ENCODE results near the gene COG5. TPM values are rescaled to one million over a fixed set of nuclear protein-coding genes. Genes with fewer than 3 reads are reported as not detected.
A peak's percentile ranks its signal among the peaks of the same experiment; 100 is the strongest.

Gene COG5
- total and polyA plus RNA-seq, 9 of the 15 experiments (the other 6 are each of a cell fraction or from before 2014, with no cell fraction given), result 15.3 to 75.1 (median 56.4) TPM

GRCh38 chr7:107302250-107302847 lies 261.4 kb downstream of the COG5 start:
- no peaks in the 10 kb centered on the region for H3K9me3 ChIP-seq (replicated peaks; ENCODE audit: control insufficient read depth, insufficient read depth, low read depth, low read length)
- H3K4me3 ChIP-seq, result no peak overlapping the region
- no peaks in the 10 kb centered on the region for H3K4me1 ChIP-seq (replicated peaks in 1 of 2; ENCODE audit: control insufficient read depth in 2 of 2, insufficient read depth in 2 of 2, low read length in 2 of 2)
- no peak overlapping the region for H3K9ac ChIP-seq (ENCODE audit: insufficient read depth in 1 of 2, low read depth in 2 of 2, low read length in 2 of 2)
- H3K27ac ChIP-seq (ENCODE audit: extremely low read depth, low read depth, low read length), result no peak overlapping the region
- in situ Hi-C loops (cut with MboI) (no loop called here), intact Hi-C loops (cut with micrococcal nuclease) (no loop called here)
- POLR2A ChIA-PET, result interaction anchor here (0.6 to 1.2 kb wide), 5 partner anchors 12 to 134 kb away, joined by 3 to 4 read pairs (median 4); partner anchors contain the start of gene HBP1
- no peak overlapping the region for H3K4me2 ChIP-seq (ENCODE audit: insufficient read depth, low read length)
- TF ChIP-seq C11orf30 (IDR thresholded peaks at IDR 0.05; ENCODE audit: low read depth) (peak; percentile 8; the same call in 1 of the 2 replicates), MEIS2 (IDR thresholded peaks at IDR 0.05; ENCODE audit: partially characterized antibody) (peak; percentile 59), NCOA1 (IDR thresholded peaks at IDR 0.05; ENCODE audit: low read depth) (no peak), DEAF1 (CRISPR knock-in tag; IDR thresholded peaks at IDR 0.05) (no peak), KAT7 (CRISPR knock-in tag; IDR thresholded peaks at IDR 0.05; ENCODE audit: borderline replicate concordance) (no peak)
- TF ChIP-seq, protein P1, sequence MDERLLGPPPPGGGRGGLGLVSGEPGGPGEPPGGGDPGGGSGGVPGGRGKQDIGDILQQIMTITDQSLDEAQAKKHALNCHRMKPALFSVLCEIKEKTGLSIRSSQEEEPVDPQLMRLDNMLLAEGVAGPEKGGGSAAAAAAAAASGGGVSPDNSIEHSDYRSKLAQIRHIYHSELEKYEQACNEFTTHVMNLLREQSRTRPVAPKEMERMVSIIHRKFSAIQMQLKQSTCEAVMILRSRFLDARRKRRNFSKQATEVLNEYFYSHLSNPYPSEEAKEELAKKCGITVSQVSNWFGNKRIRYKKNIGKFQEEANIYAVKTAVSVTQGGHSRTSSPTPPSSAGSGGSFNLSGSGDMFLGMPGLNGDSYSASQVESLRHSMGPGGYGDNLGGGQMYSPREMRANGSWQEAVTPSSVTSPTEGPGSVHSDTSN (CRISPR knock-in tag; IDR thresholded peaks at IDR 0.05; ENCODE audit: low read depth), result no peak
- TF ChIP-seq, protein P1 (tag; conservative IDR thresholded peaks at IDR 0.05; ENCODE audit: low read depth), result peak; percentile 73
- no TSS peak for BruUV-seq (replicated peaks)
- CTCF ChIA-PET (ENCODE audit: low intra/inter-chr PET ratio), result no interaction called here
- no peak overlapping the region for H2AFZ ChIP-seq (ENCODE audit: low read depth, low read length)
- H4K20me1 ChIP-seq (replicated peaks; ENCODE audit: control insufficient read depth, insufficient read depth, low read length), result no peaks in the 10 kb centered on the region
- H3K27me3 ChIP-seq (ENCODE audit: control insufficient read depth in 2 of 2, insufficient read depth in 2 of 2, low read length in 2 of 2), result no peaks in the 10 kb centered on the region
- peaks cover 7% of the 10 kb centered on the region for H3K36me3 ChIP-seq (ENCODE audit: control insufficient read depth, insufficient read depth, low read length)
- H3K79me2 ChIP-seq (ENCODE audit: control insufficient read depth, insufficient read depth, low read length), result no peaks in the 10 kb centered on the region
- ATAC-seq, result peak; percentile 55
- DNase-seq (ENCODE audit: extremely low read depth in 1 of 4, low spot score in 3 of 4), result no peak
- FAIRE-seq, result no peak
- 34% methylated on average over 2 of the region's 2 CpGs for WGBS (ENCODE audit: insufficient coverage, low coverage, missing lambda C conversion rate)
- H3K9me1 ChIP-seq (ENCODE audit: control insufficient read depth, insufficient read depth, low read length), result no peaks in the 10 kb centered on the region
